Spleen (tissue), 11 donors: ENCODE data around the gene EMX1. TPM values are rescaled to one million over a fixed set of nuclear protein-coding genes. Genes with fewer than 3 reads are reported as not detected.

Experiments
- DNase-seq: peaks from one replicate; pipeline ENCODE4 v3.0.0-alpha.2; 2020
- H3K27ac ChIP-seq, 8 donors: fragments of 200-600 bp; sonication (generic) in 7 of 8; 1 replicate in 4 of 8; 2 replicates in 4 of 8; pipeline versions ENCODE4 v1.5.0 to v1.8.0; 2016 to 2021; ENCODE audit warnings: inconsistent platforms in 4 of 8, mild to moderate bottlenecking in 4 of 8, moderate library complexity in 1 of 8
- H3K27me3 ChIP-seq, 7 donors: fragments of 200-600 bp; sonication (generic) in 6 of 7; replicated peaks in 1 of 7; 1 replicate in 4 of 7; 2 replicates in 3 of 7; pipeline versions ENCODE4 v1.5.0 to v1.8.0; 2016 to 2021; ENCODE audit warnings: inconsistent platforms in 3 of 7, mild to moderate bottlenecking in 1 of 7
- H3K36me3 ChIP-seq, 6 donors: fragments of 200-600 bp; sonication (generic) in 5 of 6; 1 replicate in 4 of 6; 2 replicates in 2 of 6; pipeline versions ENCODE4 v1.5.0 to v1.8.0; 2016 to 2021; ENCODE audit warnings: inconsistent platforms in 2 of 6
- H3K4me1 ChIP-seq, 6 donors: fragments of 200-600 bp; sonication (generic) in 5 of 6; 1 replicate in 3 of 6; 2 replicates in 3 of 6; pipeline versions ENCODE4 v1.5.0 to v1.8.0; 2016 to 2021; ENCODE audit warnings: inconsistent platforms in 3 of 6
- H3K4me3 ChIP-seq, 8 donors: fragments of 200-600 bp; sonication (generic) in 7 of 8; 1 replicate in 4 of 8; 2 replicates in 4 of 8; pipeline versions ENCODE4 v1.5.0 to v1.8.0; 2016 to 2021; ENCODE audit warnings: inconsistent platforms in 4 of 8, mild to moderate bottlenecking in 4 of 8, moderate library complexity in 2 of 8
- H3K9me3 ChIP-seq, 8 donors: fragments of 200-600 bp; sonication (generic) in 7 of 8; 1 replicate in 4 of 8; 2 replicates in 4 of 8; pipeline versions ENCODE4 v1.5.0 to v1.8.0; 2016 to 2021; ENCODE audit warnings: inconsistent platforms in 4 of 8
- POLR2A ChIP-seq, 3 donors: fragments of 450-650 bp; IDR thresholded peaks; one replicate each; pipeline ENCODE4 v1.5.1; 2017; ENCODE audit warnings: antibody characterized with exemption in 3 of 3, mild to moderate bottlenecking in 1 of 3
- POLR2AphosphoS5 ChIP-seq, 3 donors: sonication (generic); formaldehyde crosslinking; IDR thresholded peaks; one replicate each; pipeline ENCODE4 v1.5.1; 2017; ENCODE audit warnings: antibody characterized with exemption in 3 of 3
- WGBS, 5 donors: extraction: QIAGEN DNeasy Blood & Tissue Kit in 3 of 5; methylation state at CpG; one replicate each; pipeline versions ENCODE4 v1.1.5 to v1.1.7; 2013 to 2018; 5-methylcytosine and 5-hydroxymethylcytosine counted together
- intact Hi-C: fragments of 100-400 bp; cut with DNase I; formaldehyde crosslinking; loops from one replicate; pipeline ENCODE4 v1.15.0; 2023; ENCODE audit warnings: low total_unique reads
- polyA plus RNA-seq, 3 donors: library from polyadenylated mRNA; stranded (reverse); fragments of 200-250 nt; gene quantifications; one replicate each; pipeline ENCODE4 v1.2.1, GENCODE V29; 2013
- total RNA-seq, 7 donors: library from RNA; depleted of rRNA in 3 of 7; stranded (reverse); fragments of >200 nt in 3 of 7; fragmentation: NEBNext Ultra II Directional in 4 of 7; extraction: Animal tissue kit (Norgen Biotek cat#: 25700) in 4 of 7; gene quantifications; one replicate each; pipeline versions ENCODE4 v1.1.0 to v1.2.1, GENCODE V29; 2016 to 2021
- TF ChIP-seq, protein P1 (sequence below), 11 experiments: fragments of 200-600 bp in 7 of 11; fragments of 450-650 bp in 4 of 11; sonication (generic) in 4 of 11; IDR thresholded peaks in 8 of 11; conservative IDR thresholded peaks in 3 of 11; 1 replicate in 7 of 11; 2 replicates in 4 of 11; pipeline versions ENCODE4 v1.4.0 to v1.8.0; 2016 to 2021; ENCODE audit warnings: antibody characterized with exemption in 11 of 11, inconsistent platforms in 4 of 11, mild to moderate bottlenecking in 1 of 11
- donor health status: healthy with polysubstance abuse.
- donor health status: DM: no; HTN: no; CAD: no; lungs with moderate emphysema.
- donor health status: DM: no; HTN: no; CAD: no.
- donor health status: Bipolar disorder and iron deficiency.
- donor health status: healthy.
- donor health status: DM: no; HTN: no; CAD: no.
- donor health status: DM: yes; HTN: yes; CAD: no.

The EMX1 gene
- total and polyA plus RNA-seq, 10 donors = not detected

DNA sequence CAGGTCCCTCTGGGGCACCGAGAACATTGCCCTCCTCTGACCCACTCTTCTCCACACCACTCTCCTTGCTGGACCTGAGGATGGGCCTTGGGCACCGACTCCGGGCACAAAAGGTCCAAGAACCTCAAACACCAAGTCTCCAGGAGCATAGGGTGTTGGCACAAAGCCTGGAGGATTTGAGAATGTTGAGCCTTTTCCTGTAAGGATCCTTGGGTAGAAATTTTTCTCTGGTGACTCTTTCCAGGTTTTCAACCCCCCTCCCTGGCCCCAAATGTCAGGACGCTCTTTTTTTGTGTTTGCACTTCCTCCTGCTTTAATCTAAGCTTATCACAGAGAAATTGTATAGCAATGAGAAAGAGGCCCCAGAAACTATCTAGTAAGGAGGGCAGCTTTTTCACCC is 20.9 kb upstream of the EMX1 start:
- peaks cover 0 to 22% (median 0%) of the 10 kb centered on the region in 6 donors for H3K4me1 ChIP-seq
- TF ChIP-seq POLR2A (IDR thresholded peaks at IDR 0.05) (no peak), POLR2AphosphoS5 (IDR thresholded peaks at IDR 0.05) (no peak)
- TF ChIP-seq, protein P1, sequence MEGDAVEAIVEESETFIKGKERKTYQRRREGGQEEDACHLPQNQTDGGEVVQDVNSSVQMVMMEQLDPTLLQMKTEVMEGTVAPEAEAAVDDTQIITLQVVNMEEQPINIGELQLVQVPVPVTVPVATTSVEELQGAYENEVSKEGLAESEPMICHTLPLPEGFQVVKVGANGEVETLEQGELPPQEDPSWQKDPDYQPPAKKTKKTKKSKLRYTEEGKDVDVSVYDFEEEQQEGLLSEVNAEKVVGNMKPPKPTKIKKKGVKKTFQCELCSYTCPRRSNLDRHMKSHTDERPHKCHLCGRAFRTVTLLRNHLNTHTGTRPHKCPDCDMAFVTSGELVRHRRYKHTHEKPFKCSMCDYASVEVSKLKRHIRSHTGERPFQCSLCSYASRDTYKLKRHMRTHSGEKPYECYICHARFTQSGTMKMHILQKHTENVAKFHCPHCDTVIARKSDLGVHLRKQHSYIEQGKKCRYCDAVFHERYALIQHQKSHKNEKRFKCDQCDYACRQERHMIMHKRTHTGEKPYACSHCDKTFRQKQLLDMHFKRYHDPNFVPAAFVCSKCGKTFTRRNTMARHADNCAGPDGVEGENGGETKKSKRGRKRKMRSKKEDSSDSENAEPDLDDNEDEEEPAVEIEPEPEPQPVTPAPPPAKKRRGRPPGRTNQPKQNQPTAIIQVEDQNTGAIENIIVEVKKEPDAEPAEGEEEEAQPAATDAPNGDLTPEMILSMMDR (IDR thresholded peaks at IDR 0.05 in 8 of 11, conservative IDR thresholded peaks at IDR 0.05 in 3 of 11) = no peak
- DNase-seq = no peak
- H3K9me3 ChIP-seq = no peaks in the 10 kb centered on the region
- peaks cover 0 to 9% (median 0%) of the 10 kb centered on the region in 6 donors for H3K36me3 ChIP-seq
- H3K27ac ChIP-seq = no peak overlapping the region
- intact Hi-C loops = no loop called here
- H3K27me3 ChIP-seq = peaks cover 0 to 83% (median 13%) of the 10 kb centered on the region in 7 donors
- WGBS, 5 donors = 74 to 84% (median 77%) methylated on average over 4 of the region's 4 CpGs
- no peak overlapping the region for H3K4me3 ChIP-seq

DNA sequence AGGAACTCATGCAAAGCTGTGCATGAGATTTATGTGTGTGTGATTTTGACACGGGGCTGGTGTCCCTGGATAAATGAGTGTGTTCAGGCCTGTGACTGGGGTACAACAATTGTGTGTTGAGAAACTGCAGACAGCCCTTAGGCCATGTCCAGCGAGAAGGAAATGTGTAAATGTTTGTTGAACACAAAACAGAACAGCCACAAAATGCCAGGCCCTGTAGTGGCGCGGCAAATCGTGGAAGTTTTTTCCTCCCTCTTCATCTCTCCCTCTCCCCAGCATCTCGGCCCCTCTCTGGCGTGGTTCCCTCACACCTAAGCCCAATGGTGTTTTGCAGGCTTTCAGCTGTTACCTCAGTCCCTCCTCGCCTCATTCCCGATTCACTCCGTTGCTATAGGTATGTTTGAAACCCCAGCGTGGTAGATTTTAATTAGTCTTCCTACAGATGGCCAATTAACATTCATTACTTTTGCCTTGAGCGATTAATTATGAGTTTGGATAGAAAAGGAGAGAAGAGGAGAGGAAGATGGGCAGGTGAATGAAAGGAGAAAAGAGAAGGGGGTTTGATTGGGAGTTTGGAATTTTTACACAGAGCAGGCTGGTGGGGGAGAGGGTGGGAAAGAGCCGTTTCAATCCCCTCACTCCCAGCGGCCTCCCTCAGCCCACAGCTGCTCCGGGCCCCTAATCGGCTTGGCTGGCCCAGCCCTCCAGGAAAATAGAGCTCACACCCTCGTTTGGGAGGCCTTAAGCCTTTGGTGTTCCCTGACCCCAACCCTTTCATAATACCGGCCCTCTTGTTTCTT is 19.3 kb upstream of the EMX1 start:
- H3K36me3 ChIP-seq = no peaks in the 10 kb centered on the region
- no peak overlapping the region for H3K4me3 ChIP-seq
- no peaks in the 10 kb centered on the region for H3K9me3 ChIP-seq
- H3K27me3 ChIP-seq = peaks cover 0 to 83% (median 13%) of the 10 kb centered on the region in 7 donors
- no peak overlapping the region for H3K27ac ChIP-seq
- TF ChIP-seq, protein P1 (IDR thresholded peaks at IDR 0.05 in 8 of 11, conservative IDR thresholded peaks at IDR 0.05 in 3 of 11) = no peak
- TF ChIP-seq POLR2A (IDR thresholded peaks at IDR 0.05) (no peak), POLR2AphosphoS5 (IDR thresholded peaks at IDR 0.05) (no peak)
- peaks cover 0 to 13% (median 0%) of the 10 kb centered on the region in 6 donors for H3K4me1 ChIP-seq
- WGBS, 5 donors = 69 to 77% (median 75%) methylated on average over 18 of the region's 18 CpGs
- intact Hi-C loops = no loop called here
- DNase-seq = no peak

DNA sequence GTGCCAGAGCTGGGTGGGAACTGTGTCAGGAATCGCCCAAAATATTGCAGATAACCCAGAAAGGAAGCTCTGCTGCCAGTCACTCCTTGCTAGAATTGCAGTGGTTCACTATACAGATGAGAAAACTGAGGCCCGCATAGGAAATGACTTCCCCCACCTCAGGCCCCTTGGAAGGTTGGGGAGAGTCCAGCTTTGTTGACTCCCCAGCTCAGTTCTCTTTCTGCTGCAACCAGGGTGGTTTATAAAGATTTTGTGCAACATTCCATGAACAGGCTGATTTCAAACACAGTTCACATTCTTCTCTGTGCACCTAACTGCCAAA is 18.8 kb upstream of the EMX1 start:
- intact Hi-C loops = no loop called here
- Histone ChIP-seq H3K4me3 (no peak overlapping the region), H3K27ac (no peak overlapping the region), H3K4me1 (peaks cover 0 to 13% (median 0%) of the 10 kb centered on the region in 6 donors), H3K9me3 (no peaks in the 10 kb centered on the region), H3K27me3 (peaks cover 0 to 82% (median 13%) of the 10 kb centered on the region in 7 donors), H3K36me3 (no peaks in the 10 kb centered on the region)
- TF ChIP-seq POLR2A (IDR thresholded peaks at IDR 0.05) = no peak
- TF ChIP-seq POLR2AphosphoS5 (IDR thresholded peaks at IDR 0.05) = no peak
- TF ChIP-seq, protein P1 (IDR thresholded peaks at IDR 0.05 in 8 of 11, conservative IDR thresholded peaks at IDR 0.05 in 3 of 11) = no peak
- WGBS, 5 donors = 59 to 88% (median 77%) methylated on average over 2 of the region's 2 CpGs
- DNase-seq = no peak

DNA sequence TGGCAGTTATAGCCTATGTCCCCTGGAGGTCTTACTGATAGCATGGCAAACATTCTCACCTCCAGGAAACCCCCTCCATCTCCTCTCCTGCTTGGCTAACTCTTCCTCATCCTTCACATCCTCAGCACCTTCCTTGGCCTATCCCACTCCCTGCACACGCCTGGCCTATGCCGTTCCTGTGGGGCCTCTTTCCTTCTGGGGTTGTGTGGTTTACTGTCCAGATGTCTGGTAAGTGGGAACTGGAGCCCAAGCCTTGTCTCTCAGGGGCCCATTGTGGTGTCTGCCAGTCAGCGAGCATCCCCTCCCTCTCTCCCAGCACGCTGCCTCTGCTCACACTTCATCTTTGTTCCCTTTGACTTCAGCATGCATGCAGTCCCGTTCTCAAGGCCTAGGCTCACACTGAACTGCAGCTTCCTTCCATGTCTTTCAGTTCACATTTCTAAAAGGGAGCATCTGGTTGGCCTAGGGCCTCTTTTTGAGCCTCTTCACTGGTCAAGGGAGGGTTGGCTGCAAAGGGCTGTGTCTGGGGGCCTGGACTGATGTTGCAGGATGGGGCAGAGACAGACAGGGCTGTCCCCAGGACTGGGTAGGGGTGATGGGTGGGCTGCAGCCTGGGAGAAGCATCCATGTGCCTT is 17.0 kb upstream of the EMX1 start:
- no peak overlapping the region for H3K4me3 ChIP-seq
- WGBS, 5 donors = 69 to 80% (median 75%) methylated on average over 5 of the region's 5 CpGs
- peaks cover 0 to 9% (median 0%) of the 10 kb centered on the region in 6 donors for H3K4me1 ChIP-seq
- H3K36me3 ChIP-seq = no peaks in the 10 kb centered on the region
- TF ChIP-seq POLR2AphosphoS5 (IDR thresholded peaks at IDR 0.05) = no peak
- TF ChIP-seq, protein P1 (IDR thresholded peaks at IDR 0.05 in 8 of 11, conservative IDR thresholded peaks at IDR 0.05 in 3 of 11) = no peak
- TF ChIP-seq POLR2A (IDR thresholded peaks at IDR 0.05) = no peak
- intact Hi-C loops = no loop called here
- no peak overlapping the region for H3K27ac ChIP-seq
- H3K27me3 ChIP-seq = peaks cover 0 to 68% (median 11%) of the 10 kb centered on the region in 7 donors
- no peak for DNase-seq
- no peaks in the 10 kb centered on the region for H3K9me3 ChIP-seq
